Sigmoid colon (tissue), 7 donors: ENCODE results near the gene FGF4. TPM values are rescaled to one million over a fixed set of nuclear protein-coding genes. Genes with fewer than 3 reads are reported as not detected.

Experiments used
- DNase-seq: peaks from one replicate; pipeline ENCODE4 v3.0.0-alpha.2; 2019
- H3K27ac ChIP-seq, 4 donors: fragments of 200-600 bp; sonication (generic); one replicate each; pipeline ENCODE4 v1.5.1; 2016 to 2019; ENCODE audit warnings: mild to moderate bottlenecking in 1 of 4
- H3K27me3 ChIP-seq, 3 donors: fragments of 200-600 bp; sonication (generic); one replicate each; pipeline ENCODE4 v1.5.1; 2019; ENCODE audit warnings: mild to moderate bottlenecking in 1 of 3
- H3K36me3 ChIP-seq, 4 donors: fragments of 200-600 bp; sonication (generic); one replicate each; pipeline ENCODE4 v1.5.1; 2016 to 2019
- H3K4me1 ChIP-seq, 4 donors: fragments of 200-600 bp; sonication (generic); one replicate each; pipeline ENCODE4 v1.5.1; 2017 to 2019
- H3K4me3 ChIP-seq, 4 donors: fragments of 200-600 bp; sonication (generic); one replicate each; pipeline ENCODE4 v1.5.1; 2017 to 2019; ENCODE audit warnings: mild to moderate bottlenecking in 2 of 4, moderate library complexity in 1 of 4
- H3K9me3 ChIP-seq, 4 donors: fragments of 200-600 bp in 3 of 4; sonication (generic) in 3 of 4; one replicate each; pipeline versions ENCODE4 v1.5.1 to v1.6.1; 2013 to 2019
- EP300 ChIP-seq, 4 donors: sonication (generic); formaldehyde crosslinking; IDR thresholded peaks; one replicate each; pipeline ENCODE4 v1.6.1; 2017; ENCODE audit warnings: antibody characterized with exemption in 4 of 4
- POLR2A ChIP-seq, 2 donors: fragments of 450-650 bp; IDR thresholded peaks; one replicate each; pipeline ENCODE4 v1.6.1; 2016; ENCODE audit warnings: antibody characterized with exemption in 2 of 2, mild to moderate bottlenecking in 2 of 2, moderate library complexity in 2 of 2
- POLR2AphosphoS5 ChIP-seq, 4 donors: sonication (generic); formaldehyde crosslinking; IDR thresholded peaks; one replicate each; pipeline ENCODE4 v1.6.1; 2017; ENCODE audit warnings: antibody characterized with exemption in 4 of 4
- WGBS, 2 donors: extraction: QIAGEN DNeasy Blood & Tissue Kit; methylation state at CpG; one replicate each; pipeline ENCODE4 v1.1.7; 2013; 5-methylcytosine and 5-hydroxymethylcytosine counted together
- intact Hi-C: fragments of 100-400 bp; cut with DNase I; formaldehyde crosslinking; loops from one replicate; pipeline ENCODE4 v1.15.1; 2023
- polyA plus RNA-seq, 3 donors: library from polyadenylated mRNA; stranded (reverse); fragments of 200-250 nt; gene quantifications; one replicate each; pipeline ENCODE4 v1.2.3, GENCODE V29; 2013
- total RNA-seq, 4 donors: library from RNA; depleted of rRNA; stranded (reverse); fragments of >200 nt; gene quantifications; one replicate each; pipeline ENCODE4 v1.1.0, GENCODE V29; 2016
- TF ChIP-seq, protein P1 (sequence below), 4 experiments: fragments of 450-650 bp in 3 of 4; fragments of 200-600 bp in 1 of 4; IDR thresholded peaks; one replicate each; pipeline ENCODE4 v1.5.1; 2016 to 2019; ENCODE audit warnings: antibody characterized with exemption in 4 of 4, mild to moderate bottlenecking in 3 of 4, moderate library complexity in 2 of 4
- donor health status: healthy with polysubstance abuse.
- donor health status: Bipolar disorder and iron deficiency.
- donor health status: healthy.

Gene FGF4
- total and polyA plus RNA-seq, 7 donors = not detected

DNA sequence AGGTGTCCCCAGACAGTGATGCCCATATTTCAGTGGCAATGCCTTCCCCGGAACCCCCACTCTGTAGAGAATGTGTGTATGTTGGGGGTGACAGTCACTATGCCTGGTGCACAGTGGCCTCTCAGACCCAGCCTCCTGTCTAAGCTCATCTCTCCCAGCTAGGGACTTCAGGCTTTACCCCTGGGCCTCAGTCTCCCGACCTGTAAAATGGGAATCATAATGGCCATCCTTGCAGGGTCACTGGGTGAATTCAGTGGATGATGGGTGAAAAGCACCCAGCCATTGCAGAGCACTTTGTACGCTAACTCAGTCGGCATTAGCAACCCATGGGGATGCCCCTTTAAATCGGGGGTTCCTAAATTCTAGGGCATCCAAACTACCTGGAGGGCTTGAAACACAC lies 25.1 kb upstream of the FGF4 start:
- Histone ChIP-seq H3K9me3 (no peaks in the 10 kb centered on the region), H3K4me3 (no peak overlapping the region), H3K27me3 (no peaks in the 10 kb centered on the region), H3K27ac (no peak overlapping the region), H3K36me3 (no peaks in the 10 kb centered on the region), H3K4me1 (no peaks in the 10 kb centered on the region)
- intact Hi-C loops = no loop called here
- TF ChIP-seq POLR2AphosphoS5 (IDR thresholded peaks at IDR 0.05) = no peak
- no peak for TF ChIP-seq POLR2A (IDR thresholded peaks at IDR 0.05)
- TF ChIP-seq EP300 (IDR thresholded peaks at IDR 0.05) = no peak
- TF ChIP-seq, protein P1, sequence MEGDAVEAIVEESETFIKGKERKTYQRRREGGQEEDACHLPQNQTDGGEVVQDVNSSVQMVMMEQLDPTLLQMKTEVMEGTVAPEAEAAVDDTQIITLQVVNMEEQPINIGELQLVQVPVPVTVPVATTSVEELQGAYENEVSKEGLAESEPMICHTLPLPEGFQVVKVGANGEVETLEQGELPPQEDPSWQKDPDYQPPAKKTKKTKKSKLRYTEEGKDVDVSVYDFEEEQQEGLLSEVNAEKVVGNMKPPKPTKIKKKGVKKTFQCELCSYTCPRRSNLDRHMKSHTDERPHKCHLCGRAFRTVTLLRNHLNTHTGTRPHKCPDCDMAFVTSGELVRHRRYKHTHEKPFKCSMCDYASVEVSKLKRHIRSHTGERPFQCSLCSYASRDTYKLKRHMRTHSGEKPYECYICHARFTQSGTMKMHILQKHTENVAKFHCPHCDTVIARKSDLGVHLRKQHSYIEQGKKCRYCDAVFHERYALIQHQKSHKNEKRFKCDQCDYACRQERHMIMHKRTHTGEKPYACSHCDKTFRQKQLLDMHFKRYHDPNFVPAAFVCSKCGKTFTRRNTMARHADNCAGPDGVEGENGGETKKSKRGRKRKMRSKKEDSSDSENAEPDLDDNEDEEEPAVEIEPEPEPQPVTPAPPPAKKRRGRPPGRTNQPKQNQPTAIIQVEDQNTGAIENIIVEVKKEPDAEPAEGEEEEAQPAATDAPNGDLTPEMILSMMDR (IDR thresholded peaks at IDR 0.05) = no peak
- WGBS, 2 donors = 94 to 95% methylated on average over 5 of the region's 5 CpGs
- no peak for DNase-seq

DNA sequence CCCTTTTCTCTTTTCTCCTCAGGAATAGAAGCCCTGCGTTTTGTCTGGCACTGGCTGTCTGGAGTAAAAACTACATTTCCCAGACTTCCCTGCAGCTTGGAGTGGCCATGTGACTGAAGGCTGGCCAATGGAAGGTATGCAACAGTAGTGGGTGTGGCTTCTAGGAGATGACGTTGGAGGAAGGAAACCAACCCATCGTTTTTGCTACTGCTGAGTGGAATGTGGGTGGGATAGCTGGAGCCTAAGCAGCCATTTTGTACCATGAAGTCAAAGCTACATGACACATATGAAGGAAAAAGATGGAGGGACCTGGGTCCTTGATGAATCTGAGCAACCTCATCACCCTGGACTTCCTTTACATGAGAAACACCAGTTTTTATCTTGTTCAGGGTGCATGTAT lies 24.4 kb upstream of the FGF4 start:
- Histone ChIP-seq H3K27ac (no peak overlapping the region), H3K4me1 (no peaks in the 10 kb centered on the region), H3K36me3 (no peaks in the 10 kb centered on the region), H3K9me3 (no peaks in the 10 kb centered on the region), H3K27me3 (no peaks in the 10 kb centered on the region), H3K4me3 (no peak overlapping the region)
- intact Hi-C loops = no loop called here
- TF ChIP-seq, protein P1 (IDR thresholded peaks at IDR 0.05) = no peak
- TF ChIP-seq POLR2A (IDR thresholded peaks at IDR 0.05) (no peak), EP300 (IDR thresholded peaks at IDR 0.05) (no peak), POLR2AphosphoS5 (IDR thresholded peaks at IDR 0.05) (no peak)
- WGBS, 2 donors = 19 to 28% methylated on average over 3 of the region's 3 CpGs
- no peak for DNase-seq

DNA sequence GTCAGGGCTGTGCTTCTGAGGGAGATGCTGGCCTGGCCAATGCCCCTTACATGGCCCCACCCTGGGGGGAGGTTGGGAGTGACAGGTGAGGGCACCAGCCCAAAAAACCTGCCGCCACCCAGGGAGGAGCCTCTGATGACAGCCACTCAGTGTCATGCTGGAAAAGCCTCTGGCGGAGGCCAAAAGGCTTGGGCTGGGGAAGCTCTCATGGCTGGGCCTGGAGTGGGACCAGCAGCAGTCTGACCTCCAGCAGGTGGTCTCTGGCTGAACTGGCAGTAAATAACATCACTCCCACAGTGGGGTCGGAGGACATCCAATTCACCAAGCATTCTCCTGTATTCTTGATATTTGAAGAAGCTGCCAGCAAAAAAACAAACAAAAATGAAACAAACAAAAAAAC lies 24.0 kb upstream of the FGF4 start:
- intact Hi-C loops = no loop called here
- Histone ChIP-seq H3K27me3 (no peaks in the 10 kb centered on the region), H3K9me3 (no peaks in the 10 kb centered on the region), H3K4me3 (no peak overlapping the region), H3K4me1 (no peaks in the 10 kb centered on the region), H3K36me3 (no peaks in the 10 kb centered on the region), H3K27ac (no peak overlapping the region)
- 86 to 91% methylated on average over 3 of the region's 3 CpGs for WGBS, 2 donors
- no peak for TF ChIP-seq POLR2AphosphoS5 (IDR thresholded peaks at IDR 0.05)
- no peak for TF ChIP-seq EP300 (IDR thresholded peaks at IDR 0.05)
- TF ChIP-seq POLR2A (IDR thresholded peaks at IDR 0.05) = no peak
- TF ChIP-seq, protein P1 (IDR thresholded peaks at IDR 0.05) = no peak
- no peak for DNase-seq

DNA sequence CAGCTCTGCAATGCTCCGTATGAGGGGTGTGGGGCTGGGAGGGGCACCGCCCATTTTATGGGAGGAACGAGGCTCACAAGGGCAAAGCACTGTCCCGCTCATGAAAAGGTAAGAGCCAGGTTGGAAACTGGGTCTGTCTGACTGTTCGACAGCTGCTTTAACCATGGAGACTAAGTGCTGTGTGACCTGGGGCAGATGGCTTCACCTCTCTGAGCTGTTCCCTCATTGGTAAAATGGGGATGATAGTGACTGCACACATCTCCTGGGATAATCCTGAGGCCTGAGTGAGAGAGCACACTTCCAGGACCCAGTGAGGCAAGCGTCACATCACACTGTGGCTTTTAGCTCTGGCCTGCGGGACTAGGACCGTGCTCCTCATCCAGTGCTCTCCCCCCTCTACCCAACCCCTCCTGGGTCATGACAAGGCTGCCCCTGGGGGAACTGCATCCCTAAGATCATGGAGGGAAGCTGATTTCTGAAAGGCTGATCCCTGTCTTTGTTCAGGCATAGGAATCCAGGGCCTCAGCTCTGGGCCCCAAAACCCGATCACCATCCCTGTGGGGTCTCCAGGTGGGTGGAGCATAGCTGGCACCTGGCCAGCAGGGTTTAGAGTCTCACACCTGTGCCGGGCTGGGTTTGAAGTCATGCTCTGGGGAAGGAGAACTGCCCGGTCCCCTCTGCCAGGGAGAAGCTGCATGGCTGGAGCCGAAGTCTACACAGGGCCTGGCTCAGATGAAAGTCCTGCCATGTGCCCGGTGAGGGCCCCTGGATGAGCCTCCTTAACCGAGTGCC lies 22.8 kb upstream of the FGF4 start:
- H3K4me3 ChIP-seq = no peak overlapping the region

More for the DNA sequence above, 22.8 kb upstream of the FGF4 start:
- Histone ChIP-seq H3K9me3 (no peaks in the 10 kb centered on the region), H3K36me3 (no peaks in the 10 kb centered on the region), H3K27ac (no peak overlapping the region), H3K4me1 (no peaks in the 10 kb centered on the region), H3K27me3 (no peaks in the 10 kb centered on the region)
- no peak for DNase-seq
- TF ChIP-seq POLR2AphosphoS5 (IDR thresholded peaks at IDR 0.05) (no peak), EP300 (IDR thresholded peaks at IDR 0.05) (no peak), POLR2A (IDR thresholded peaks at IDR 0.05) (no peak)
- TF ChIP-seq, protein P1 (IDR thresholded peaks at IDR 0.05) = no peak
- intact Hi-C loops = no loop called here
- WGBS, 2 donors = 58 to 78% methylated on average over 14 of the region's 14 CpGs
